GM12875 (cell line): Measurements from ENCODE around the gene BCORL1.

ENCODE experiments used
- H3K4me3 ChIP-seq: one replicate; pipeline ENCODE4 v1.5.1; 2011; ENCODE audit warnings: low read depth, low read length, control low read depth
- TF ChIP-seq, protein P1 (sequence below): IDR thresholded peaks from 2 replicates; pipeline ENCODE4 v1.5.1; 2011; ENCODE audit warnings: low read depth, mild to moderate bottlenecking, control low read depth, inconsistent platforms, low read length, moderate library complexity, borderline replicate concordance; ENCODE audit not compliant: insufficient read depth

BCORL1 gene

DNA sequence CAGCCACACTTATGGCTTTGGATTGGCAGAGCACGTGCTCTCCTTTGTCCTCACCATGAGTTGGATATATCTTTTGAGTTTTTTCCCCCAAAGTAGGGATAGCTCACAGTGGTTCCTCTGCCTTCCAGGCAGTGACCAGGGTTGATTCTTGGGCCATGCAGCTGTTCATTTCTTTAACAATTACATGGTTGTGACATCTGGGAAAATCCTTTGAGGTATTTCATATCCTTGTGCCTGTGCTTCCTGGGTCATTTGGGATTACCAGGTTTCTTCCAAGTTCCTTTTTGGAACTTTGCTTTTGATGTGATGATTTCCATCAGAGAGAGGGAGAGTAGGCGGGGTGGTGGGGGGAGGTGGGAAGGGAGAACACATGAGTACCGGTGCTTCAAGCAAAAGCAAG, 15.6 kb downstream of the BCORL1 start:
- no peak overlapping the region for H3K4me3 ChIP-seq
- TF ChIP-seq, protein P1, sequence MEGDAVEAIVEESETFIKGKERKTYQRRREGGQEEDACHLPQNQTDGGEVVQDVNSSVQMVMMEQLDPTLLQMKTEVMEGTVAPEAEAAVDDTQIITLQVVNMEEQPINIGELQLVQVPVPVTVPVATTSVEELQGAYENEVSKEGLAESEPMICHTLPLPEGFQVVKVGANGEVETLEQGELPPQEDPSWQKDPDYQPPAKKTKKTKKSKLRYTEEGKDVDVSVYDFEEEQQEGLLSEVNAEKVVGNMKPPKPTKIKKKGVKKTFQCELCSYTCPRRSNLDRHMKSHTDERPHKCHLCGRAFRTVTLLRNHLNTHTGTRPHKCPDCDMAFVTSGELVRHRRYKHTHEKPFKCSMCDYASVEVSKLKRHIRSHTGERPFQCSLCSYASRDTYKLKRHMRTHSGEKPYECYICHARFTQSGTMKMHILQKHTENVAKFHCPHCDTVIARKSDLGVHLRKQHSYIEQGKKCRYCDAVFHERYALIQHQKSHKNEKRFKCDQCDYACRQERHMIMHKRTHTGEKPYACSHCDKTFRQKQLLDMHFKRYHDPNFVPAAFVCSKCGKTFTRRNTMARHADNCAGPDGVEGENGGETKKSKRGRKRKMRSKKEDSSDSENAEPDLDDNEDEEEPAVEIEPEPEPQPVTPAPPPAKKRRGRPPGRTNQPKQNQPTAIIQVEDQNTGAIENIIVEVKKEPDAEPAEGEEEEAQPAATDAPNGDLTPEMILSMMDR: no peak

DNA sequence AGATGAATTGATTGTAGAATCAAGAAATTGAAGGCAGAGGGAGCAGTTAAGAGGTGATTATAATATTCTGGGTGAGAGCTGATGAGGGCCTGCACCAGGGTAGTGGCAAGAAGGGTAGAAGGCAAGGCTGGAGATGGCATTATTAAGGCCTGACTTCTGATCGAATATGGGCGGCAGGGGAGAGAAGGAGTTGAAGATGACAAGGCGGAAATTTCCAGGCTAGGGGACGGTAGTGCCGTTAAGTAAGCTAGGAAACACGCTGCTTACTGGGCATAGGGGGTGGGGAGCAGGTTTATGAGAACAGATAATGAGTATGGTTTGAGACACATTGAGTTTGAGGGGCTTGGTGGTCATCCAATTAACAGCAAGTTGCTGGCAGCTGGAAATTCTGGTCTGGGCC, 19.5 kb downstream of the BCORL1 start:
- no peak overlapping the region for H3K4me3 ChIP-seq
- TF ChIP-seq, protein P1: no peak

DNA sequence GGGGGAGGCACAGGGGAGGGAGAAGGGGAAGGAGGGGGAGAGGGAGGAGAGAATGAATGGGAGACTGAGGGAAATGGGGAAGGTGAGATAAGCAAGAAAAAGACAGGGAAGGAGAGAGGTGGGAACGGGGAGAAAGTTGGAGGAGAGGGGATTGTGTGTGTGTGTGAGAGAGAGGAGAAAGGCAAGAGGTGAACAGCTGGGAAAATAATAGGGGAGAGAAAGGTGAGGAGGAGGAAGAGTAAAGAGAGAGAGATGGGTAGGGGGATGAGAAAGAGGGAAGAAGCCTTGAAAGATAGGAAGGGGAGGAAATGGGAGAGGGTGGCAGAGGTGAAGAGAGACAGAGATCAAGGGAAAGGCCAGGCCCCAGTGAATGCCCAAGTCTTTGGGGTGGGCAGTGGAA, 20.1 kb downstream of the BCORL1 start:
- TF ChIP-seq, protein P1: no peak
- H3K4me3 ChIP-seq: no peak overlapping the region

DNA sequence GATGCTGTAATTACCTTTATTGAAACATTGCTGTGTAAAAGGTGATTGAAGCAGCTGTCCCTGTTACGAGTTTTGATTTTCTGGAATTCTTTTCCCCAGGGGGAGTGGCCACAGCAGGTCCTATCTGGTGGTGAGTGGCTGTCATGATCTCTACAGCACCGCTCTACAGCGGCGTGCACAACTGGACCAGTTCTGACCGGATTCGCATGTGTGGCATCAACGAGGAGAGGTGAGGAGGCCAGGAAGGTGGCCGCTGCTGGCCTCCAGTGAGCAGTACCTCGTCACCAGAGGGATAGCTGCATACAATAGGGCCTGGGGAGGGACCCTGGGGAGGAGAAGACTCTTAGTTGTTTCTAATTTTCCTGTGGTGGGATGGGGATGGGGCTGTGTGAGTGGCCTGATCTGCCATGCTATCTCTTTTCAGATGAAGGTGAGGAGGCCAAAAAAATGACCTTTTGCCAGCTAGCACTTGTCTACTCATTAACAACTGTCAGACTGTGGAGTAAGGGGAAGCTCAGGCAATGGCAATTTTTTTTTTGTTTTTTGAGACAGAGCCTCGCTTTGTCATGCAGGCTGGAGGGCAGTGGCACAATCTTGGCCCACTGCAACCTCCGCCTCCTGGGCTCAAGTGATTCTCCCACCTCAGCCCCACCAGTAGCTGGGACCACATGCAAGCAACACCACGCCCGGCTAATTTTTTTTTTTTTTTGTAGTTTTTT, 22.8 kb downstream of the BCORL1 start:
- TF ChIP-seq, protein P1: no peak
- H3K4me3 ChIP-seq: no peak overlapping the region

DNA sequence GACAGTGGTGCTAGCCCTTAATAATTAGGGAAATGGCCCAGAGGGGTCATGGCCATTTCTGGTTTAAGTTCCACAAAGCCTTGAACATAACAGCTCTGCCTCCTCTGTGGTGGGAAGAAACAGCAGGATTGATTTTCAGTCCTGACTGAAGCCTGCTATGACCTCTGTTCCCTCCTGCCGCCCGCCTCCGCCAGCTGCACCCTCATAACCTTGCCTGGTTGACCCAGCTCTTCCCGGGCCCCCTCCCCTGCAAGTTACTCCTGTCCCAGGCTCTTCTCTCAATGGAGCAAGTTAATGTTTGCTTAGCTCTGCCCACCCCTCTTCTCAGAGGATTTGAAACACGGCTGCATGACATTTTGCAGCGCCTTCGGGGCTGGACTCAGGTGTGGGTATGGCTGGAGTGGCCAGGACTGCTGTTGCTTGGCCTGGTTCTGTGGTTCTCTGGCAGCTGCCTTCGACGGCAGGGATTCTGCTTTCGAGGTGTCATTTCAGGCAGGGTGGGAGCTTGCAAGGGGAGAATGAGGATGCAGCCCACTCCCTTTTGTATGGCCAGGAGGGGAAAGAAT, 27.3 kb downstream of the BCORL1 start:
- no peak overlapping the region for H3K4me3 ChIP-seq
- TF ChIP-seq, protein P1: no peak

DNA sequence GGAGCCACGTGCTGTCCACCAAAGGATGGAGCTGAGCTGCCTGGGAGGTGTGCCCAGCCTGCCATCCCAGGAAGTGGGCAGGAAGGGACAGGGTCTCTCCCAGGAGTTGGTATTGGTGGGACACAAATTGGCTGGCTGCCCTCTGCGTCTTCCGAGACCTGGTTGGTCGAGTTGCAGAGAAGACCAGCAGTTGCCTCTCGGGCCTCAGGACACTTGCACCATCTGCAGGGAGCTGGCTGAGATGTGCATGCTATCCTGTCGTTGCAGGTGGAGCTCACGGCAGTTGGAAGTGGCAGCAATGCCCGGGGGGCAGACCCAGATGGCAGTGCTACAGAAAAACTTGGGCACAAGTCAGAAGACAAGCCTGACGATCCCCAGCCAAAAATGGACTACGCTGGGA, 30.2 kb downstream of the BCORL1 start:
- TF ChIP-seq, protein P1: no peak

DNA sequence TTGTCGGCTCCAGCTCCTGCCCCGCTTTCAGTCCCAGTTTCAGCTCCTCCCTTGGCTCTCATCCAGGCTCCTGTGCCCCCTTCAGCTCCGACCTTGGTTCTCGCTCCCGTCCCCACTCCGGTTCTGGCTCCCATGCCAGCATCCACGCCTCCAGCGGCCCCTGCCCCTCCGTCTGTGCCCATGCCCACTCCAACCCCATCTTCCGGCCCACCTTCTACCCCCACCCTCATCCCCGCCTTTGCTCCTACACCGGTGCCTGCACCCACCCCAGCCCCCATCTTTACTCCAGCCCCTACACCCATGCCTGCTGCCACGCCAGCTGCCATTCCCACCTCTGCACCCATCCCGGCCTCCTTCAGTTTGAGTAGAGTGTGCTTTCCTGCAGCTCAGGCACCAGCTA, 31.2 kb downstream of the BCORL1 start:
- no peak overlapping the region for H3K4me3 ChIP-seq
- TF ChIP-seq, protein P1: no peak

More for the DNA sequence above, 30.2 kb downstream of the BCORL1 start:
- H3K4me3 ChIP-seq: no peak overlapping the region
